GM18505 (cell line): Measurements from ENCODE around the gene SLC35E3.

ENCODE experiments used
- ATAC-seq: cut with Tn5 transposase; IDR thresholded peaks from one replicate; pipeline ENCODE4 v1.9.1; 2021; ENCODE audit not compliant: unreplicated experiment
- POLR2A ChIP-seq: IDR thresholded peaks from 4 replicates; pipeline ENCODE4 v1.6.1; 2011; ENCODE audit warnings: borderline replicate concordance; ENCODE audit not compliant: insufficient read depth, insufficient read length; ENCODE audit errors: extremely low read depth

Gene SLC35E3

GRCh38 chr12:68745904-68746571 is at the start of gene SLC35E3:
Gene SLC35E3, plus strand, starts transcription at chr12:68746176. Its CDS starts 202 bp downstream, at chr12:68746378.
- ATAC-seq: peak; percentile 98
- peak; percentile 88 for TF ChIP-seq POLR2A

DNA sequence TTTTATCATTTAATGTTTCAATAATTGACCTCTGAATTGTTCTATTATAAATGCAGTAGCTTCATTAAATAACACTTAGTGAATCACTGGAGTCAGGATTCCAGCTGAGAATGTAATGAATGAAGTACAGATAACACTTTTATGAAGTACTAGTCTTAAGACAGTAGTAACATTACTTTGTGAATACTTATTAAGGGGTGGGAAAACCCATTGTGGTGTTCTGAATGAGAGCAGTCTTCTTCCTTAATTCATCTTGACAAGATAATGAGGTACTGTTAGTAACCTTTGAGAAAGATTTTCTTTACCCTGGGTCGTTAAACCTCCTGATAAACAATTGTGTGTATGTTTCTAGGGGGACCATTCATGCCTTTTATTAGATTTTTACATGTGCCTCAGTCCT is 46.5 kb upstream of the SLC35E3 start:
- no peak for ATAC-seq
- TF ChIP-seq POLR2A: no peak

GRCh38 chr12:68727776-68728175 is 18.2 kb upstream of the SLC35E3 start:
- TF ChIP-seq POLR2A: no peak
- no peak for ATAC-seq

GRCh38 chr12:68733661-68734071 is 12.3 kb upstream of the SLC35E3 start:
- ATAC-seq: no peak
- no peak for TF ChIP-seq POLR2A

GRCh38 chr12:68739891-68740290 is 6.1 kb upstream of the SLC35E3 start:
- no peak for ATAC-seq
- TF ChIP-seq POLR2A: no peak

DNA sequence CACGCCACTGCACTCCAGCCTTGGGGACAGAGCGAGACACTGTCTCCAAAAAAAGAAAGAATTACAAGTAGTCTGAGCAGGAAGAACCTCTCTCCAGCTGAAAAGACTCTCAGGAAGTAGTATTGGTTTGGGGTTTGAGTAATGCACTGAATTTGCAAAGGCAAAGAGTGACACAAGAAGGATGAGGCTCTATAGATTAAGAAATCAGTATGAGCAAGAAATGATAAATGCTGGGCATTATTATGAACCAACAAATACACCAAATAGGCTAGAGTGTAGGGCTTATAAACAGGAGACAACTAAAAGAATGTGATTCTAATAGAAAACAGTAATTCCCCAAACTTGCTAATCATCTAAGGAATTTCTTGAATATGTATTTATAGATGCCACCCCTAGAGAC is 2.6 kb upstream of the SLC35E3 start:
- ATAC-seq: no peak
- TF ChIP-seq POLR2A: no peak

DNA sequence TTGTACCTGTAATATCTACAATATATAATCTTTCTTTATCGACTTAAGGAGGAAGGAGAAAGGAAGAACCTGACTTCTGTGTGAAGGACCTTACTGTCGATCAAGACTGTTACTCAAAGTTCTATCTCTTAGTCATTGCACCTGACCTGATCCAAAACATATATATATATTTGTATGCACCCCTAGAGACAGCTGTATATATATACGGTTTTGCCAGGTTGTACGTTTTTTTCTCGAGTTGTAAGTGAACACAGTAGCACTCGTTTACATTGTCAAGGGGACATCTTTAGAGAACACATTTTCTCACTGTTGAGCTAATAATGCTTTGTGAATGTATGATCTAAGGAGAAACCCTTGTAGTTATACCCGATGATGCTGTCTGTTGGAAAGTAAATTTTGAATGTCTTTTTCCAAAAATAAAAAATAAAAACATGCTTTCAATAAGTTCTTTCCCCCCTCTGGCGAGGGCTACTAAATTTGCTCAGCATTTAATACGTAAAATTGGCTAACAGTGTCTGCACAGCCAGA is 536 bp upstream of the SLC35E3 start:
- TF ChIP-seq POLR2A: no peak
- ATAC-seq: no peak

- no peak for TF ChIP-seq POLR2A
- peak; percentile 32 for ATAC-seq
Observed at GRCh38 chr12:68746572-68747180, 700 bp downstream of the SLC35E3 start.

GRCh38 chr12:68749443-68749842 is 3.5 kb downstream of the SLC35E3 start:
- no peak for ATAC-seq
- no peak for TF ChIP-seq POLR2A

DNA sequence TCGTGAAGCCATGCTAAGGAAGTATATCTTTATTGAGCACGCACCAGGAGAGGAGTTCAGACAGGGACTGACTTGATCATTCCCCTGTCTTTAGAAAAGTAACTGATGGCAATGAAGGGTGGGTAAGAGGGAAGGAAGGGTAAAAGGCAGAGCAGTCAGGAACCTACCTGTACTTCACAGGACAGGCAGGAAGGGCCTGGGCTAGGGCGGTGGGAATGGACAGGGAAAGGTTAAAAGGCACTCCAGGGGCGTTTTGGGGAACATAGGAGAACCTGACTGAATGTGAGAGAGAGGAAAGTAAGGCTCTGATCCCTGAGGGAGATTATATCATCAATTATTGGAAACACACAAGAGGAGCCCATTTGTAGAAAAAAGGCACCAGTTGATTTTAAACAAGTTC is 3.9 kb downstream of the SLC35E3 start:
- no peak for ATAC-seq
- no peak for TF ChIP-seq POLR2A

DNA sequence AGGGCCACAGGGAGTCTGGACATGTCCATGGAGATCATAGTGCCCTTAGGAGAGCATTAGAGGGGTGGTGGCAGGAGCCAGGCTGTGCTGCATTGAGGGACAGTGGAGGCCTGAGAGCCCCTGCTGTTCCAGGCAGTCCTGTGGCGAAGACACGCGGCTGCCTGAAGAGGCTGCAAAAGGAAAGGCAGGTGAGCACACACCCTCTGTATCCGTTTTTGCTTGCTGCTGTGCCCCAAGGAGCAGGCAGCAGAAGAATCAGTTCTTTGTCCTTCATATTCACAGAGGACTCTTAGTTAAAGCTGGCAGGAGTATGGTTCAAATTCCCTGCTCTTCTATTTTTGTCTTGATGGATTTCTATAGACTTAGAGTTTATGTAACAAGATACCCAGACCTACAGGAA is 4.5 kb downstream of the SLC35E3 start:
- no peak for ATAC-seq
- TF ChIP-seq POLR2A: no peak

- TF ChIP-seq POLR2A: no peak
- no peak for ATAC-seq
Observed at GRCh38 chr12:68755536-68756243, 9.7 kb downstream of the SLC35E3 start.

GRCh38 chr12:68759852-68760251 is 13.9 kb downstream of the SLC35E3 start:
- no peak for ATAC-seq
- no peak for TF ChIP-seq POLR2A

GRCh38 chr12:68760806-68761441 is 14.9 kb downstream of the SLC35E3 start:
- TF ChIP-seq POLR2A: no peak
- ATAC-seq: no peak

- TF ChIP-seq POLR2A: no peak
- ATAC-seq: no peak
Observed at GRCh38 chr12:68761442-68761812, 15.5 kb downstream of the SLC35E3 start.
